SK-N-SH (cell line): ENCODE data around the gene CIAO2A.

Experiments
- CHD2 ChIP-seq: fragments of 150-350 bp; IDR thresholded peaks from 2 replicates; pipeline ENCODE4 v1.6.1; 2018; ENCODE audit warnings: low read length; ENCODE audit not compliant: partially characterized antibody
- CTCF ChIP-seq: fragments of 200-600 bp; sonication (generic); IDR thresholded peaks from 2 replicates; pipeline ENCODE4 v1.6.1; 2017; ENCODE audit warnings: antibody characterized with exemption, mild to moderate bottlenecking, moderate library complexity
- EZH2phosphoT487 ChIP-seq: fragments of 200-600 bp; sonication (generic); IDR thresholded peaks from 2 replicates; pipeline ENCODE4 v1.6.1; 2017; ENCODE audit warnings: low read depth, mixed run types, mild to moderate bottlenecking, antibody characterized with exemption, moderate library complexity, borderline replicate concordance
- GABPA ChIP-seq: IDR thresholded peaks from 2 replicates; pipeline ENCODE4 v1.4.0; 2012; ENCODE audit warnings: low read depth, mild to moderate bottlenecking
- JUND ChIP-seq: IDR thresholded peaks from 2 replicates; pipeline ENCODE4 v1.4.0; 2012
- NRF1 ChIP-seq: IDR thresholded peaks from 2 replicates; pipeline ENCODE4 v1.6.1; 2012; ENCODE audit warnings: low read depth, mild to moderate bottlenecking, low read length
- POLR2AphosphoS5 ChIP-seq: IDR thresholded peaks from 2 replicates; pipeline ENCODE4 v1.6.1; 2012; ENCODE audit warnings: low read depth, low read length
- TAF1 ChIP-seq: IDR thresholded peaks from 2 replicates; pipeline ENCODE4 v1.6.1; 2012; ENCODE audit warnings: low read depth, mild to moderate bottlenecking, low read length, moderate library complexity, borderline replicate concordance

GRCh38 chr15:64122444-64122843 lies 28.8 kb upstream of the CIAO2A start:
- TF ChIP-seq GABPA (no peak), CTCF (no peak), JUND (no peak), POLR2AphosphoS5 (no peak), CHD2 (no peak), EZH2phosphoT487 (no peak), NRF1 (no peak), TAF1 (no peak)
